Neural cell (in vitro differentiated cells): ENCODE results near the gene LGALS4.
"Not testable (repeated sequence)": the region's sequence is repeated elsewhere in the genome, so short reads cannot be mapped to it uniquely, and the experiment has no call there.

Experiments used
- CTCF ChIP-seq: fragments of 450-650 bp; IDR thresholded peaks from 2 replicates; pipeline ENCODE4 v1.5.1; 2014; ENCODE audit warnings: antibody characterized with exemption, mild to moderate bottlenecking, moderate library complexity; ENCODE audit not compliant: poor library complexity, severe bottlenecking
- EP300 ChIP-seq: fragments of 450-650 bp; conservative IDR thresholded peaks from 2 replicates; pipeline ENCODE4 v1.6.1; 2014; ENCODE audit warnings: antibody characterized with exemption, mild to moderate bottlenecking, moderate library complexity; ENCODE audit not compliant: poor library complexity, severe bottlenecking
- EZH2 ChIP-seq: fragments of 200-600, 300-800 bp; shearing (Covaris generic), sonication (generic); IDR thresholded peaks from 2 replicates; pipeline ENCODE4 v1.6.1; 2014; ENCODE audit warnings: antibody characterized with exemption, low read length, borderline replicate concordance, mild to moderate bottlenecking; ENCODE audit not compliant: insufficient read depth, poor library complexity, severe bottlenecking
- POLR2AphosphoS5 ChIP-seq: IDR thresholded peaks from 2 replicates; pipeline ENCODE4 v1.6.1; 2012
- RAD21 ChIP-seq: fragments of 450-650 bp; conservative IDR thresholded peaks from 2 replicates; pipeline ENCODE4 v1.6.1; 2014; ENCODE audit warnings: antibody characterized with exemption, mild to moderate bottlenecking, moderate library complexity

GRCh38 chr19:38771569-38771968 lies 41.2 kb downstream of the LGALS4 start:
- TF ChIP-seq CTCF, POLR2AphosphoS5, EZH2, EP300, RAD21: not testable (repeated sequence)
